Panc1 (cell line): ENCODE results near the gene TLL2. TPM values are rescaled to one million over a fixed set of nuclear protein-coding genes. Genes with fewer than 3 reads are reported as not detected.

Experiments used
- ATAC-seq: fragments of 200-7000 bp; cut with Tn5 transposase; 2 replicates; pipeline ENCODE4 v1.9.1; 2020; ENCODE audit warnings: mild to moderate bottlenecking, moderate library complexity
- BruUV-seq: library from RNA; stranded (reverse); fragments of 400-500 nt; replicated peaks from 2 replicates; lab custom pipeline; 2021; lab: Mats Ljungman, UMichigan
- CTCF ChIA-PET: fragments of 300-600 bp; sonication (Branson Sonifier 250); formaldehyde crosslinking; loops from one replicate; lab custom pipeline; 2022; ENCODE audit warnings: antibody characterized with exemption; lab: Charles Lee
- POLR2A ChIA-PET: fragments of 300-600 bp; sonication (Branson Sonifier 250); formaldehyde crosslinking; loops from one replicate; lab custom pipeline; 2022; ENCODE audit warnings: antibody characterized with exemption; lab: Charles Lee
- DNase-seq: peaks from one replicate; pipeline ENCODE4 v3.0.0-alpha.2; 2010; ENCODE audit warnings: low read depth, low spot score
- H3K27ac ChIP-seq: 2 replicates; pipeline ENCODE4 v1.5.1; 2011; ENCODE audit warnings: mild to moderate bottlenecking, low read length, inconsistent platforms
- H3K27me3 ChIP-seq: fragments of 200-500 bp; sonication (Bioruptor generic); 2 replicates; pipeline ENCODE4 v1.6.0; 2014; ENCODE audit warnings: low read length, inconsistent platforms; ENCODE audit not compliant: control insufficient read depth, insufficient read depth
- H3K36me3 ChIP-seq: fragments of 200-500 bp; sonication (Bioruptor generic); 2 replicates; pipeline ENCODE4 v1.5.1; 2014; ENCODE audit warnings: inconsistent platforms, mild to moderate bottlenecking, low read length, moderate library complexity; ENCODE audit not compliant: control insufficient read depth, insufficient read depth
- H3K4me1 ChIP-seq: 2 replicates; pipeline ENCODE4 v1.5.1; 2011; ENCODE audit warnings: inconsistent platforms, mild to moderate bottlenecking, low read length, moderate library complexity; ENCODE audit not compliant: control insufficient read depth, insufficient read depth
- H3K4me3 ChIP-seq, 2 experiments: 2 replicates each; pipeline ENCODE4 v1.5.1; 2011 to 2012; ENCODE audit warnings: low read depth in 2 of 2, low read length in 2 of 2, mild to moderate bottlenecking in 2 of 2, inconsistent platforms in 1 of 2, moderate library complexity in 1 of 2
- H3K9me3 ChIP-seq: fragments of 200-500 bp; sonication (Bioruptor generic); 2 replicates; pipeline ENCODE4 v1.5.1; 2014; ENCODE audit warnings: low read depth, mild to moderate bottlenecking, inconsistent platforms, low read length, moderate library complexity; ENCODE audit not compliant: control insufficient read depth, insufficient read depth
- POLR2AphosphoS5 ChIP-seq: IDR thresholded peaks from 2 replicates; pipeline ENCODE4 v1.6.1; 2012; ENCODE audit warnings: mild to moderate bottlenecking, low read depth, low read length, moderate library complexity
- SIN3A ChIP-seq: IDR thresholded peaks from 2 replicates; pipeline ENCODE4 v1.6.1; 2012; ENCODE audit warnings: low read depth, mild to moderate bottlenecking, low read length, moderate library complexity, borderline replicate concordance; ENCODE audit not compliant: insufficient read depth
- TCF7L2 ChIP-seq: IDR thresholded peaks from 2 replicates; pipeline ENCODE4 v1.6.1; 2011; ENCODE audit warnings: mild to moderate bottlenecking, low read depth, low read length, inconsistent platforms
- in situ Hi-C: cut with HindIII; loops from 2 replicates; pipeline ENCODE4 v1.10.0; 2016; ENCODE audit warnings: low sequenced_read_pairs, low pct_unique_long_range_greater_than_20kb
- intact Hi-C: fragments of 100-400 bp; cut with micrococcal nuclease; formaldehyde crosslinking; loops from one replicate; pipeline ENCODE4 v1.10.0; 2022; ENCODE audit not compliant: unreplicated experiment
- total RNA-seq: library from RNA; stranded (reverse); gene quantifications from one replicate; pipeline ENCODE4 v1.2.1, GENCODE V29; 2021; ENCODE audit not compliant: unreplicated experiment
- TF ChIP-seq, protein P1 (sequence below), 2 experiments: IDR thresholded peaks; 2 replicates each; pipeline ENCODE4 v1.6.1; 2011 to 2012; ENCODE audit warnings: low read depth in 2 of 2, control low read depth in 1 of 2, low read length in 1 of 2, mild to moderate bottlenecking in 1 of 2, moderate library complexity in 1 of 2; ENCODE audit not compliant: insufficient read depth in 1 of 2
- TF ChIP-seq, protein P2 (sequence below): fragments of 450-650 bp; IDR thresholded peaks from 2 replicates; pipeline ENCODE4 v1.5.1; 2017; ENCODE audit warnings: mild to moderate bottlenecking

TLL2 gene
- total RNA-seq, 1 experiment from 2014 or later: 0.64 TPM

DNA sequence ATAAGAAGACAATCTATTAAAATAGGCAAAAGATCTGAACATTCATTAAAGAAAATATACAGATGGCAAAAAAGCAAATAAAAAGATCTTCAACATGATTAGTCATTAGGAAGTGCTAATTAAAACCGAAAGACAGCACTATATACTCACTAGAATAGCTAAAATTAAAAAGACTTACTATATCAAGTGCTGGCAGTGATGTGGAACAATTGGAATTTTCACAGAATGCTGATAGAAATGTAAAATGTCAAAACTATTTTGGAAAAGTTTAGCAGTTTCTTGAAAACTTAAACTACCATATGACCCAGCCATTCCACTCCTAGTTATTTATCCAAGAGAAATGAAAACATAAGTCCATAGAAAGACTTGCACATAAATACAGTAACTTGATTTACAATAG lies 25.0 kb upstream of the TLL2 start:
- no TSS peak for BruUV-seq
- TF ChIP-seq TCF7L2 (no peak), POLR2AphosphoS5 (no peak), SIN3A (no peak)
- TF ChIP-seq, protein P1, sequence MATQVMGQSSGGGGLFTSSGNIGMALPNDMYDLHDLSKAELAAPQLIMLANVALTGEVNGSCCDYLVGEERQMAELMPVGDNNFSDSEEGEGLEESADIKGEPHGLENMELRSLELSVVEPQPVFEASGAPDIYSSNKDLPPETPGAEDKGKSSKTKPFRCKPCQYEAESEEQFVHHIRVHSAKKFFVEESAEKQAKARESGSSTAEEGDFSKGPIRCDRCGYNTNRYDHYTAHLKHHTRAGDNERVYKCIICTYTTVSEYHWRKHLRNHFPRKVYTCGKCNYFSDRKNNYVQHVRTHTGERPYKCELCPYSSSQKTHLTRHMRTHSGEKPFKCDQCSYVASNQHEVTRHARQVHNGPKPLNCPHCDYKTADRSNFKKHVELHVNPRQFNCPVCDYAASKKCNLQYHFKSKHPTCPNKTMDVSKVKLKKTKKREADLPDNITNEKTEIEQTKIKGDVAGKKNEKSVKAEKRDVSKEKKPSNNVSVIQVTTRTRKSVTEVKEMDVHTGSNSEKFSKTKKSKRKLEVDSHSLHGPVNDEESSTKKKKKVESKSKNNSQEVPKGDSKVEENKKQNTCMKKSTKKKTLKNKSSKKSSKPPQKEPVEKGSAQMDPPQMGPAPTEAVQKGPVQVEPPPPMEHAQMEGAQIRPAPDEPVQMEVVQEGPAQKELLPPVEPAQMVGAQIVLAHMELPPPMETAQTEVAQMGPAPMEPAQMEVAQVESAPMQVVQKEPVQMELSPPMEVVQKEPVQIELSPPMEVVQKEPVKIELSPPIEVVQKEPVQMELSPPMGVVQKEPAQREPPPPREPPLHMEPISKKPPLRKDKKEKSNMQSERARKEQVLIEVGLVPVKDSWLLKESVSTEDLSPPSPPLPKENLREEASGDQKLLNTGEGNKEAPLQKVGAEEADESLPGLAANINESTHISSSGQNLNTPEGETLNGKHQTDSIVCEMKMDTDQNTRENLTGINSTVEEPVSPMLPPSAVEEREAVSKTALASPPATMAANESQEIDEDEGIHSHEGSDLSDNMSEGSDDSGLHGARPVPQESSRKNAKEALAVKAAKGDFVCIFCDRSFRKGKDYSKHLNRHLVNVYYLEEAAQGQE (IDR thresholded peaks at IDR 0.05; ENCODE audit: insufficient read depth in 1 of 2, low read depth in 2 of 2, low read length in 1 of 2): no peak
- TF ChIP-seq, protein P2, sequence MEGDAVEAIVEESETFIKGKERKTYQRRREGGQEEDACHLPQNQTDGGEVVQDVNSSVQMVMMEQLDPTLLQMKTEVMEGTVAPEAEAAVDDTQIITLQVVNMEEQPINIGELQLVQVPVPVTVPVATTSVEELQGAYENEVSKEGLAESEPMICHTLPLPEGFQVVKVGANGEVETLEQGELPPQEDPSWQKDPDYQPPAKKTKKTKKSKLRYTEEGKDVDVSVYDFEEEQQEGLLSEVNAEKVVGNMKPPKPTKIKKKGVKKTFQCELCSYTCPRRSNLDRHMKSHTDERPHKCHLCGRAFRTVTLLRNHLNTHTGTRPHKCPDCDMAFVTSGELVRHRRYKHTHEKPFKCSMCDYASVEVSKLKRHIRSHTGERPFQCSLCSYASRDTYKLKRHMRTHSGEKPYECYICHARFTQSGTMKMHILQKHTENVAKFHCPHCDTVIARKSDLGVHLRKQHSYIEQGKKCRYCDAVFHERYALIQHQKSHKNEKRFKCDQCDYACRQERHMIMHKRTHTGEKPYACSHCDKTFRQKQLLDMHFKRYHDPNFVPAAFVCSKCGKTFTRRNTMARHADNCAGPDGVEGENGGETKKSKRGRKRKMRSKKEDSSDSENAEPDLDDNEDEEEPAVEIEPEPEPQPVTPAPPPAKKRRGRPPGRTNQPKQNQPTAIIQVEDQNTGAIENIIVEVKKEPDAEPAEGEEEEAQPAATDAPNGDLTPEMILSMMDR: no peak
- Histone ChIP-seq H3K27ac (no peak overlapping the region), H3K27me3 (no peaks in the 10 kb centered on the region), H3K9me3 (no peaks in the 10 kb centered on the region), H3K36me3 (peaks cover 6% of the 10 kb centered on the region; the same call in 1 of the 2 replicates), H3K4me3 (no peak overlapping the region), H3K4me1 (peaks cover under 1% of the 10 kb centered on the region; the same call in 1 of the 2 replicates)
- in situ Hi-C loops: no loop called here
- CTCF ChIA-PET: no interaction called here
- POLR2A ChIA-PET: no interaction called here
- DNase-seq: no peak
- ATAC-seq: no peak
- intact Hi-C loops: no loop called here

DNA sequence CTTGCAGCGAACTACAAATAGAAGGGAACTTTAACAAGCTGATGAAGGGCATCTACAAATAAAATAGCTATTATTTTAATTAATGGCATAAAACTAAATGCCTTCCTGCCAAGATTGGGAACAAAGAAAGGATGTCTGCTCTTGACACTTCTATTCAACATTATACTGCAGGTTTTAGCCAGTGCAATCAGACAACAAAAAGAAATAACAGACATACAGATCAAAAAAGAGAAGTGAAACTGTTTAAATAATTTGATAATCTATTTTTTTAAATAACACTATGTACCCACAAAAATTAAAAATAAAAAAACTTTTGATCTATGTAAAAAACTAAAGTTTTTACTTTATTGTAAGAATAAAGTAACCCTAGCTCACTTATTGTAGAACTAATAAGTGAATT lies 22.4 kb upstream of the TLL2 start:
- CTCF ChIA-PET: no interaction called here
- Histone ChIP-seq H3K4me3 (no peak overlapping the region), H3K27ac (no peak overlapping the region), H3K4me1 (peaks cover 7% of the 10 kb centered on the region; the same call in 1 of the 2 replicates), H3K36me3 (peaks cover 7% of the 10 kb centered on the region; the same call in 1 of the 2 replicates), H3K9me3 (no peaks in the 10 kb centered on the region), H3K27me3 (no peaks in the 10 kb centered on the region)
- no peak for TF ChIP-seq SIN3A
- ATAC-seq (no peak), DNase-seq (no peak)
- BruUV-seq: no TSS peak
- in situ Hi-C loops (no loop called here), intact Hi-C loops (no loop called here)
- POLR2A ChIA-PET: no interaction called here

DNA sequence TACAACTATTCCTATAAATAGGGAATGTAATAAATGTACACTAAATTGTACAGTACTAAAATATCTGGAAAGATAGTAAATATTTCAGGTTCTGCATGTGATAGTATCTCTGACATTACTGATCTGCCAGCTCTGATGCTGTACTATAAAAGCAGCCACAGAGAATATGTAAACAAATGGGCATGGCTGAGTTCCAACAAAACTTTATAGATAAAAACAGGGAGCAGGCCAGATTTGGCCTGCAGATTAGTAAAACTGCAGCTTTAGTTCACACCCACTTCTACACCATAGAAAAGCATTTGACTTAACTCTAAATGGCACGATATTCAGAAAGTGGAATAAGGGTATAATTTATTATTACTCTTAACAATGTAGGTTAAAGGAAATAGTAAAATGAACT lies 18.8 kb upstream of the TLL2 start:
- intact Hi-C loops (no loop called here), in situ Hi-C loops (no loop called here)
- Histone ChIP-seq H3K4me3 (no peak overlapping the region), H3K36me3 (peaks cover 34% of the 10 kb centered on the region), H3K27ac (no peak overlapping the region), H3K4me1 (peaks cover 7% of the 10 kb centered on the region; the same call in 1 of the 2 replicates), H3K9me3 (no peaks in the 10 kb centered on the region), H3K27me3 (no peaks in the 10 kb centered on the region)
- POLR2A ChIA-PET: no interaction called here
- no TSS peak for BruUV-seq
- no peak for DNase-seq
- ATAC-seq: no peak
- CTCF ChIA-PET: no interaction called here
- TF ChIP-seq, protein P2: no peak
- TF ChIP-seq POLR2AphosphoS5: no peak
- TF ChIP-seq TCF7L2: no peak
- no peak for TF ChIP-seq SIN3A
- TF ChIP-seq, protein P1 (IDR thresholded peaks at IDR 0.05; ENCODE audit: insufficient read depth in 1 of 2, low read depth in 2 of 2, low read length in 1 of 2): no peak
